ENCODE measurements around the gene NADSYN1. TPM values are rescaled to one million over a fixed set of nuclear protein-coding genes. Genes with fewer than 3 reads are reported as not detected.

Gene NADSYN1
- total RNA-seq, 1 experiment from 2014 or later, result 35.5 TPM

DNA sequence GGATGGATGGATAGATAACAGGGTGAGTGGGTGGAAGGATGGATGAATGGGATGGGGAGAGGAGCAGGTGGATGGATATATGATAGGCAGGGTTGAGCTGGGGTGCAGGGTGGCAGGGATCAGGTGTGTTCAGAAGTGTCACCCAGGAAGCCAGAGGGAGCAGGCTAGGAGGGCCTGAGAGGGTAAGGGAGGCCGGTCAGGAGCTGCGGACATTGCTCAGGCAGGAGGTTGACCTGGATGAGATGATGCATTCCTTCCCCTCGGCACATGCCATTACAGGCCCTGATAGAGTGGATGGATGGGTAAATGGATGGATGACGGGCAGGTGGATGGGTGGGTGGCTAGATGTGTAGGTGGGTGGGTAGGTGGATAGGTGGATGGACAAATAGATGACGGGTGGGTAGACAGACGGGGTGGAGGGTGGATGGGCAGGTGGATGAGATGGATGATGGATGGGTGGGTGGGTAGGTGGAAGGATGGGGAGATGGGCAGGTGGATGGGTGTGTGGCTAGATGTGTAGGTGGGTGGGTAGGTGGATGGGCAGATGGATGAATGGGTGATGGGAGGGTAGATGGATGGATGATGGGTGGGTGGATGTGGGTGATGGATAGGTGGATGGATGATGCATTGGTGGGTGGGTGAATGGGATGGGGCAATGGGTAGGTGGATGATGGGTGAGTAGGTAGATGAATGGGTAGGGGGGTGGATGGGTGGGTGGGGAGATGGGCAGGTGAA lies 12.8 kb upstream of the NADSYN1 start:
- H3K27me3 ChIP-seq (replicated peaks; ENCODE audit: insufficient read depth, low read depth, low read length, poor library complexity), result no peaks in the 10 kb centered on the region
- BruUV-seq (replicated peaks), result no TSS peak
- intact Hi-C loops (cut with micrococcal nuclease; ENCODE audit: unreplicated experiment), result no loop called here
- TF ChIP-seq, protein P1, sequence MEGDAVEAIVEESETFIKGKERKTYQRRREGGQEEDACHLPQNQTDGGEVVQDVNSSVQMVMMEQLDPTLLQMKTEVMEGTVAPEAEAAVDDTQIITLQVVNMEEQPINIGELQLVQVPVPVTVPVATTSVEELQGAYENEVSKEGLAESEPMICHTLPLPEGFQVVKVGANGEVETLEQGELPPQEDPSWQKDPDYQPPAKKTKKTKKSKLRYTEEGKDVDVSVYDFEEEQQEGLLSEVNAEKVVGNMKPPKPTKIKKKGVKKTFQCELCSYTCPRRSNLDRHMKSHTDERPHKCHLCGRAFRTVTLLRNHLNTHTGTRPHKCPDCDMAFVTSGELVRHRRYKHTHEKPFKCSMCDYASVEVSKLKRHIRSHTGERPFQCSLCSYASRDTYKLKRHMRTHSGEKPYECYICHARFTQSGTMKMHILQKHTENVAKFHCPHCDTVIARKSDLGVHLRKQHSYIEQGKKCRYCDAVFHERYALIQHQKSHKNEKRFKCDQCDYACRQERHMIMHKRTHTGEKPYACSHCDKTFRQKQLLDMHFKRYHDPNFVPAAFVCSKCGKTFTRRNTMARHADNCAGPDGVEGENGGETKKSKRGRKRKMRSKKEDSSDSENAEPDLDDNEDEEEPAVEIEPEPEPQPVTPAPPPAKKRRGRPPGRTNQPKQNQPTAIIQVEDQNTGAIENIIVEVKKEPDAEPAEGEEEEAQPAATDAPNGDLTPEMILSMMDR (conservative IDR thresholded peaks at IDR 0.05; ENCODE audit: low read depth, low read length), result no peak
- TF ChIP-seq EZH2 (IDR thresholded peaks at IDR 0.05; ENCODE audit: borderline replicate concordance, low read depth, low read length, poor library complexity, severe bottlenecking), result no peak
- H3K4me1 ChIP-seq (ENCODE audit: insufficient read depth, low read length, poor library complexity, severe bottlenecking), result no peaks in the 10 kb centered on the region
- H3K27ac ChIP-seq (ENCODE audit: low read depth, low read length, poor library complexity, severe bottlenecking), result no peak overlapping the region
- no peak overlapping the region for H3K4me3 ChIP-seq (ENCODE audit: low read depth, low read length, poor library complexity, severe bottlenecking)
- H3K36me3 ChIP-seq (ENCODE audit: insufficient read depth, low read length, poor library complexity, severe bottlenecking), result peaks cover 97% of the 10 kb centered on the region
- POLR2A ChIA-PET (ENCODE audit: low non-redundant PET), result no interaction called here
- DNase-seq (ENCODE audit: low spot score), result no peak
- CTCF ChIA-PET, result no interaction called here
- H3K9me3 ChIP-seq (ENCODE audit: low read depth, low read length, poor library complexity, severe bottlenecking), result no peaks in the 10 kb centered on the region

DNA sequence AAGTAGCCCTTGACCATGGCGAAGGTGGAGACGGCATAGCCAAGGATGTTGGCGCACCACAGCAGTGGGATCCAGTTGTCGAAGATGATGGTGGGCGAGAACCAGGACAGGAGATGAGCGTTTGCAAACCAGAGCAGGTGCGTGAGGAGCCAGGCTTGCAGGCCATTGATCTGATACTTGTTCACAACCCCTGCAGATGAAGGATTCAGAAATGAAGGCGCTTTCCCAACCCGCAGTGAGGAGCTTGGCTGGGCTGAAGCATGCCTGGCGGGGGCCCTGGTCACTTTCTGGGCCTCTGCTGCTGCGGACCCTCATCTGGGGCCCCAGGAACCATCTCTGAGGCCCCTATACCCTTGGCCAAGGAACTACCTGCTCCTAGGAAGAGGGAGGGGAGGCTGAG lies 11.8 kb upstream of the NADSYN1 start:
- POLR2A ChIA-PET (ENCODE audit: low non-redundant PET), result no interaction called here
- Histone ChIP-seq H3K4me3 (ENCODE audit: low read depth, low read length, poor library complexity, severe bottlenecking) (no peak overlapping the region), H3K27me3 (replicated peaks; ENCODE audit: insufficient read depth, low read depth, low read length, poor library complexity) (no peaks in the 10 kb centered on the region), H3K4me1 (ENCODE audit: insufficient read depth, low read length, poor library complexity, severe bottlenecking) (no peaks in the 10 kb centered on the region), H3K27ac (ENCODE audit: low read depth, low read length, poor library complexity, severe bottlenecking) (no peak overlapping the region), H3K36me3 (ENCODE audit: insufficient read depth, low read length, poor library complexity, severe bottlenecking) (peaks cover 97% of the 10 kb centered on the region), H3K9me3 (ENCODE audit: low read depth, low read length, poor library complexity, severe bottlenecking) (peaks cover 5% of the 10 kb centered on the region)
- CTCF ChIA-PET, result no interaction called here
- DNase-seq (ENCODE audit: low spot score), result no peak
- TF ChIP-seq EZH2 (IDR thresholded peaks at IDR 0.05; ENCODE audit: borderline replicate concordance, low read depth, low read length, poor library complexity, severe bottlenecking), result no peak
- TF ChIP-seq, protein P1 (conservative IDR thresholded peaks at IDR 0.05; ENCODE audit: low read depth, low read length), result no peak
- intact Hi-C loops (cut with micrococcal nuclease; ENCODE audit: unreplicated experiment), result no loop called here
- BruUV-seq (replicated peaks), result no TSS peak

DNA sequence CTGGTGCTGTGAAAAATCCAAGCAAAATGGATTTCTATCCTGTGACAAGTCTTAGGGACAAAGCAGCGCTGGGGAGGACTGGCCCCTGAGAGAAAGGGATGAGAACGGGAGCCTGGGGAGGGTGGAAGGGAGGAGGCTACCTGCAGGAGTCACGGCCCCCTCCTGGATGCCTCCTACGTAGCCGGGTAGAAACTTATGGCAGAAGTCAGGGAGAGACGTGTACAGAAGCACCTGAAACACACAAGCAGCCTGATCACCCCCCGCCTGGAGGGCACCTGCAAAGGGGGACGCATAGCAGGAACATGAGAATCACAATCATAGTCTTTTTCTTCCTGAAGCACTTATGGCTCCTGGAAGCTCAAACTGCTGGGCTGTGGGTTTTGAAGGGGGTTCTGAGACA lies 10.9 kb upstream of the NADSYN1 start:
- POLR2A ChIA-PET (ENCODE audit: low non-redundant PET), result no interaction called here
- Histone ChIP-seq H3K27ac (ENCODE audit: low read depth, low read length, poor library complexity, severe bottlenecking) (no peak overlapping the region), H3K27me3 (replicated peaks; ENCODE audit: insufficient read depth, low read depth, low read length, poor library complexity) (no peaks in the 10 kb centered on the region), H3K4me3 (ENCODE audit: low read depth, low read length, poor library complexity, severe bottlenecking) (no peak overlapping the region), H3K4me1 (ENCODE audit: insufficient read depth, low read length, poor library complexity, severe bottlenecking) (no peaks in the 10 kb centered on the region), H3K36me3 (ENCODE audit: insufficient read depth, low read length, poor library complexity, severe bottlenecking) (peaks cover 99% of the 10 kb centered on the region), H3K9me3 (ENCODE audit: low read depth, low read length, poor library complexity, severe bottlenecking) (peaks cover 7% of the 10 kb centered on the region)
- TF ChIP-seq, protein P1 (conservative IDR thresholded peaks at IDR 0.05; ENCODE audit: low read depth, low read length), result no peak
- TF ChIP-seq EZH2 (IDR thresholded peaks at IDR 0.05; ENCODE audit: borderline replicate concordance, low read depth, low read length, poor library complexity, severe bottlenecking), result no peak
- CTCF ChIA-PET, result no interaction called here
- no peak for DNase-seq (ENCODE audit: low spot score)
- intact Hi-C loops (cut with micrococcal nuclease; ENCODE audit: unreplicated experiment), result no loop called here
- BruUV-seq (replicated peaks), result no TSS peak
